ENCODE data around the gene RASD2. TPM values are rescaled to one million over a fixed set of nuclear protein-coding genes. Genes with fewer than 3 reads are reported as not detected.

RASD2 gene
- total and polyA plus RNA-seq, 10 of the 15 experiments (the other 5 are each of a cell fraction or from before 2014, with no cell fraction given) = 0.03 TPM; not detected in 9

- no TSS peak for BruUV-seq (replicated peaks)
- POLR2A ChIA-PET = no interaction called here
- FAIRE-seq = no peak
These were observed 13.7 kb downstream of the RASD2 start for GRCh38 chr22:35554297-35554845.

GRCh38 chr22:35555483-35555890, 14.9 kb downstream of the RASD2 start:
- FAIRE-seq = no peak
- in situ Hi-C loops (cut with MboI) = no loop called here
- 47% methylated on average over 13 of the region's 13 CpGs for WGBS (ENCODE audit: insufficient coverage, insufficient replicate concordance, low lambda C conversion rate, missing lambda C conversion rate)
- Histone ChIP-seq H3K36me3 (ENCODE audit: control insufficient read depth in 2 of 2, insufficient read depth in 2 of 2, low read length in 1 of 2) (no peaks in the 10 kb centered on the region), H2AFZ (ENCODE audit: control insufficient read depth, low read depth, low read length) (no peak overlapping the region), H3K4me1 (ENCODE audit: control insufficient read depth, insufficient read depth, low read length) (peaks cover 4% of the 10 kb centered on the region), H3K9me3 (replicated peaks; ENCODE audit: control insufficient read depth, insufficient read depth, low read length) (no peaks in the 10 kb centered on the region; the same call in 2 of the 3 replicates), H3K9ac (ENCODE audit: control insufficient read depth, insufficient read depth, low read length) (no peak overlapping the region), H3K27me3 (replicated peaks in 1 of 2; ENCODE audit: control insufficient read depth in 2 of 2, insufficient read depth in 2 of 2, low read length in 1 of 2) (no peaks in the 10 kb centered on the region; a peak in 1 of 4 replicates), H3K4me2 (ENCODE audit: control insufficient read depth, insufficient read depth) (no peak overlapping the region), H4K20me1 (ENCODE audit: control insufficient read depth, insufficient read depth) (no peaks in the 10 kb centered on the region), H3K27ac (ENCODE audit: control insufficient read depth, insufficient read depth) (no peak overlapping the region), H3K4me3 (no peak overlapping the region), H3K79me2 (ENCODE audit: control insufficient read depth, insufficient read depth, low read length) (no peaks in the 10 kb centered on the region)
- DNase-seq (ENCODE audit: low read depth, low spot score) = no peak
- ChIA-PET CTCF (no interaction called here), POLR2A (no interaction called here), SMC1A (ENCODE audit: uncharacterized antibody, unreplicated experiment) (no interaction called here), RAD21 (ENCODE audit: unreplicated experiment) (no interaction called here)
- intact Hi-C loops (cut with micrococcal nuclease; ENCODE audit: unreplicated experiment) = no loop called here
- no peak for ATAC-seq
- BruUV-seq (replicated peaks) = no TSS peak
- TF ChIP-seq BCL11A (IDR thresholded peaks at IDR 0.05; ENCODE audit: low read depth, low read length) (no peak), SREBF1 (IDR thresholded peaks at IDR 0.05; ENCODE audit: low read length) (no peak), EZH2 (IDR thresholded peaks at IDR 0.05; ENCODE audit: borderline replicate concordance, control insufficient read depth, low read depth, low read length) (no peak), FOS (IDR thresholded peaks at IDR 0.05; ENCODE audit: borderline replicate concordance, extremely low read depth, insufficient read length) (no peak), MEF2B (IDR thresholded peaks at IDR 0.05; ENCODE audit: partially characterized antibody, poor library complexity, severe bottlenecking) (no peak), NFYA (IDR thresholded peaks at IDR 0.05; ENCODE audit: borderline replicate concordance, low read depth, low read length) (no peak), SMC3 (IDR thresholded peaks at IDR 0.05; ENCODE audit: borderline replicate concordance, low read length) (no peak), PML (IDR thresholded peaks at IDR 0.05; ENCODE audit: low read length) (no peak), ASH2L (IDR thresholded peaks at IDR 0.05; ENCODE audit: borderline replicate concordance, low read depth) (no peak), RBBP5 (conservative IDR thresholded peaks at IDR 0.05) (no peak), ZBTB40 (IDR thresholded peaks at IDR 0.05; ENCODE audit: borderline replicate concordance) (no peak), TBL1XR1 (IDR thresholded peaks at IDR 0.05; ENCODE audit: low read depth, low read length) (no peak), CREM (IDR thresholded peaks at IDR 0.05; ENCODE audit: low read depth) (no peak), IRF4 (IDR thresholded peaks at IDR 0.05; ENCODE audit: low read depth, low read length) (no peak)

More at GRCh38 chr22:35554297-35554845, 13.7 kb downstream of the RASD2 start:
- ChIA-PET CTCF (no interaction called here), RAD21 (ENCODE audit: unreplicated experiment) (no interaction called here), SMC1A (ENCODE audit: uncharacterized antibody, unreplicated experiment) (no interaction called here)
- H3K36me3 ChIP-seq (ENCODE audit: control insufficient read depth in 2 of 2, insufficient read depth in 2 of 2, low read length in 1 of 2) = no peaks in the 10 kb centered on the region
- H3K4me2 ChIP-seq (ENCODE audit: control insufficient read depth, insufficient read depth) = no peak overlapping the region
- H3K4me3 ChIP-seq = no peak overlapping the region
- intact Hi-C loops (cut with micrococcal nuclease; ENCODE audit: unreplicated experiment) = no loop called here
- H3K27ac ChIP-seq (ENCODE audit: control insufficient read depth, insufficient read depth) = no peak overlapping the region
- no peaks in the 10 kb centered on the region; the same call in 2 of the 3 replicates for H3K9me3 ChIP-seq (replicated peaks; ENCODE audit: control insufficient read depth, insufficient read depth, low read length)
- H3K27me3 ChIP-seq (replicated peaks in 1 of 2; ENCODE audit: control insufficient read depth in 2 of 2, insufficient read depth in 2 of 2, low read length in 1 of 2) = no peaks in the 10 kb centered on the region; a peak in 2 of 4 replicates
- H4K20me1 ChIP-seq (ENCODE audit: control insufficient read depth, insufficient read depth) = no peaks in the 10 kb centered on the region
- peaks cover 4% of the 10 kb centered on the region for H3K4me1 ChIP-seq (ENCODE audit: control insufficient read depth, insufficient read depth, low read length)
- H3K9ac ChIP-seq (ENCODE audit: control insufficient read depth, insufficient read depth, low read length) = no peak overlapping the region
- no peak for TF ChIP-seq ZNF384 (IDR thresholded peaks at IDR 0.05; ENCODE audit: borderline replicate concordance, low read depth, low read length)
- no peak for TF ChIP-seq ZSCAN29 (IDR thresholded peaks at IDR 0.05)
- no peak overlapping the region for H2AFZ ChIP-seq (ENCODE audit: control insufficient read depth, low read depth, low read length)
- DNase-seq (ENCODE audit: low read depth, low spot score) (no peak), ATAC-seq (no peak)
- H3K79me2 ChIP-seq (ENCODE audit: control insufficient read depth, insufficient read depth, low read length) = no peaks in the 10 kb centered on the region
- in situ Hi-C loops (cut with MboI) = no loop called here
- WGBS (ENCODE audit: insufficient coverage, insufficient replicate concordance, low lambda C conversion rate, missing lambda C conversion rate) = 9% methylated on average over 10 of the region's 10 CpGs

Data from GM12878 (cell line).